Measurements from ENCODE around the gene RLBP1. TPM values are rescaled to one million over a fixed set of nuclear protein-coding genes. Genes with fewer than 3 reads are reported as not detected.
"Not testable (repeated sequence)": the region's sequence is repeated elsewhere in the genome, so short reads cannot be mapped to it uniquely, and the experiment has no call there.

The RLBP1 gene
- total RNA-seq, 4 donors from 2014 or later, result not detected

- WGBS, 2 donors, result 0 to 1% methylated on average over 27 to 30 of the region's 69 CpGs
- peak within 1 kb of the TSS; percentile 58 to 96 (median 81) for H3K4me3 ChIP-seq
- TF ChIP-seq POLR2A (IDR thresholded peaks at IDR 0.05) (peak in 2 of 4 donors; percentile 19 to 34), CTCF (IDR thresholded peaks at IDR 0.05) (peak; percentile 20 to 54 (median 38))
- intact Hi-C loops (cut with DNase I), result no loop called here
- peaks cover 8 to 22% (median 11%) of the 10 kb centered on the region in 3 donors for H3K4me1 ChIP-seq
- H3K9me3 ChIP-seq, result no peaks in the 10 kb centered on the region
- H3K27ac ChIP-seq, result peak within 1 kb of the TSS; percentile 68 to 81 (median 76)
- no peaks in the 10 kb centered on the region for H3K36me3 ChIP-seq
- peak; percentile 81 for DNase-seq
- H3K27me3 ChIP-seq, result no peaks in the 10 kb centered on the region
Observed at GRCh38 chr15:89243691-89244573, 22.6 kb upstream of the RLBP1 start, which contains the start of gene FANCI. Gene FANCI, plus strand, starts transcription at chr15:89243979. Its CDS starts 3,669 bp downstream, at chr15:89247648.

GRCh38 chr15:89243046-89243690, 21.8 kb upstream of the RLBP1 start:
- H3K9me3 ChIP-seq, result no peaks in the 10 kb centered on the region
- intact Hi-C loops (cut with DNase I), result no loop called here
- peak overlapping the region; percentile 58 to 96 (median 81) for H3K4me3 ChIP-seq
- TF ChIP-seq CTCF (IDR thresholded peaks at IDR 0.05) (no peak), POLR2A (IDR thresholded peaks at IDR 0.05) (no peak)
- WGBS, 2 donors, result 34 to 39% methylated on average over 9 to 20 of the region's 20 CpGs
- no peaks in the 10 kb centered on the region for H3K27me3 ChIP-seq
- H3K36me3 ChIP-seq, result no peaks in the 10 kb centered on the region
- peaks cover 8 to 22% (median 11%) of the 10 kb centered on the region in 3 donors for H3K4me1 ChIP-seq
- peak overlapping the region; percentile 68 to 81 (median 76) for H3K27ac ChIP-seq
- DNase-seq, result no peak

GRCh38 chr15:89239883-89240810, 18.8 kb upstream of the RLBP1 start:
- H3K27me3 ChIP-seq; H3K27ac ChIP-seq; H3K4me3 ChIP-seq; DNase-seq; H3K9me3 ChIP-seq; intact Hi-C loops (cut with DNase I); H3K36me3 ChIP-seq: not testable (repeated sequence)
- WGBS, 2 donors, result 50 to 60% methylated on average over 12 of the region's 12 CpGs
- H3K4me1 ChIP-seq, result peaks cover 5 to 22% (median 11%) of the 10 kb centered on the region in 3 donors

GRCh38 chr15:89231832-89232231, 10.5 kb upstream of the RLBP1 start:
- Histone ChIP-seq H3K36me3 (no peaks in the 10 kb centered on the region), H3K4me3 (no peak overlapping the region), H3K4me1 (no peaks in the 10 kb centered on the region), H3K27me3 (peaks cover 0 to 16% (median 0%) of the 10 kb centered on the region in 4 donors), H3K27ac (no peak overlapping the region), H3K9me3 (no peaks in the 10 kb centered on the region)
- intact Hi-C loops (cut with DNase I), result no loop called here
- TF ChIP-seq POLR2A (IDR thresholded peaks at IDR 0.05) (no peak), CTCF (IDR thresholded peaks at IDR 0.05) (no peak)
- DNase-seq, result no peak

GRCh38 chr15:89230277-89230676, 8.9 kb upstream of the RLBP1 start:
- Histone ChIP-seq H3K4me1 (no peaks in the 10 kb centered on the region), H3K36me3 (no peaks in the 10 kb centered on the region), H3K4me3 (no peak overlapping the region), H3K27ac (no peak overlapping the region), H3K9me3 (no peaks in the 10 kb centered on the region), H3K27me3 (peaks cover 0 to 11% (median 0%) of the 10 kb centered on the region in 4 donors)
- intact Hi-C loops (cut with DNase I), result no loop called here
- TF ChIP-seq CTCF (IDR thresholded peaks at IDR 0.05) (no peak), POLR2A (IDR thresholded peaks at IDR 0.05) (no peak)
- no peak for DNase-seq
- 40 to 55% methylated on average over 4 to 5 of the region's 5 CpGs for WGBS, 2 donors

Data from esophagus squamous epithelium (tissue), 5 donors.